Ovary (tissue), 3 donors: ENCODE data around the gene KIF3B.

Source experiments
- EP300 ChIP-seq: sonication (generic); formaldehyde crosslinking; IDR thresholded peaks from one replicate; pipeline ENCODE4 v1.6.1; 2017; ENCODE audit warnings: antibody characterized with exemption
- POLR2A ChIP-seq: fragments of 450-650 bp; IDR thresholded peaks from one replicate; pipeline ENCODE4 v1.6.1; 2017; ENCODE audit warnings: antibody characterized with exemption, mild to moderate bottlenecking, moderate library complexity
- TF ChIP-seq, protein P1 (sequence below), 3 donors: fragments of 450-650 bp in 2 of 3; fragments of 200-600 bp in 1 of 3; IDR thresholded peaks; one replicate each; pipeline versions ENCODE4 v1.5.1 to v1.8.0; 2016 to 2022; ENCODE audit warnings: antibody characterized with exemption in 3 of 3, mild to moderate bottlenecking in 1 of 3
- donor health status: DM: no; HTN: no; CAD: no.

DNA sequence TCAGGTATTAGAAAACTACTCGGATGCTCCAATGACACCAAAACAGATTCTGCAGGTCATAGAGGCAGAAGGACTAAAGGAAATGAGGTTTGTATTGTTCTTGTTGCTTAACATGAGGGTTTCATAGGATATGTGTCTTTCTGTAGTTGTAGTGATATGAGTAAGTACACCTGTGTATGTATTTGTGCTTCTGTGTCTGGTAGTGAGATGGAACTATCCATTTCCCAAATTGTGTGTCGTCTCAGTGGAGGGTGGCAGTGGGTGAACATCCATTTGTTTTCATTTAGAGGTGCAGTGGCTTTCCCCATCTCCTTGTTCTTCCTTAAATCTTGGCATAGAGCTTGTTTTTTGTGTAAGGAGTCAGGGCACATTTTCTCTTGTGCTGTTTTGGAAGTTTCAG lies 88.9 kb downstream of the KIF3B start:
- TF ChIP-seq POLR2A, result no peak
- TF ChIP-seq, protein P1, sequence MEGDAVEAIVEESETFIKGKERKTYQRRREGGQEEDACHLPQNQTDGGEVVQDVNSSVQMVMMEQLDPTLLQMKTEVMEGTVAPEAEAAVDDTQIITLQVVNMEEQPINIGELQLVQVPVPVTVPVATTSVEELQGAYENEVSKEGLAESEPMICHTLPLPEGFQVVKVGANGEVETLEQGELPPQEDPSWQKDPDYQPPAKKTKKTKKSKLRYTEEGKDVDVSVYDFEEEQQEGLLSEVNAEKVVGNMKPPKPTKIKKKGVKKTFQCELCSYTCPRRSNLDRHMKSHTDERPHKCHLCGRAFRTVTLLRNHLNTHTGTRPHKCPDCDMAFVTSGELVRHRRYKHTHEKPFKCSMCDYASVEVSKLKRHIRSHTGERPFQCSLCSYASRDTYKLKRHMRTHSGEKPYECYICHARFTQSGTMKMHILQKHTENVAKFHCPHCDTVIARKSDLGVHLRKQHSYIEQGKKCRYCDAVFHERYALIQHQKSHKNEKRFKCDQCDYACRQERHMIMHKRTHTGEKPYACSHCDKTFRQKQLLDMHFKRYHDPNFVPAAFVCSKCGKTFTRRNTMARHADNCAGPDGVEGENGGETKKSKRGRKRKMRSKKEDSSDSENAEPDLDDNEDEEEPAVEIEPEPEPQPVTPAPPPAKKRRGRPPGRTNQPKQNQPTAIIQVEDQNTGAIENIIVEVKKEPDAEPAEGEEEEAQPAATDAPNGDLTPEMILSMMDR (IDR thresholded peaks at IDR 0.05), result no peak
- no peak for TF ChIP-seq EP300
